CD4-positive, alpha-beta T cell (primary cell): ENCODE data around the gene CMKLR1. TPM values are rescaled to one million over a fixed set of nuclear protein-coding genes. Genes with fewer than 3 reads are reported as not detected.
A peak's percentile ranks its signal among the peaks of the same experiment; 100 is the strongest.

Source experiments
- ATAC-seq: fragments of 200-7000 bp; cut with Tn5 transposase; one replicate; pipeline ENCODE4 v1.10.0; 2022; ENCODE audit warnings: mild to moderate bottlenecking; ENCODE audit not compliant: poor library complexity
- CTCF ChIA-PET: fragments of 350-600 bp; sonication (Branson Sonifier 250); formaldehyde crosslinking; loops from one replicate; lab custom pipeline; 2021; ENCODE audit warnings: antibody characterized with exemption, inconsistent platforms; lab: Charles Lee
- POLR2A ChIA-PET: fragments of 350-600 bp; sonication (Branson Sonifier 250); formaldehyde crosslinking; loops from one replicate; lab custom pipeline; 2021; ENCODE audit warnings: antibody characterized with exemption, inconsistent platforms; lab: Charles Lee
- DNase-seq, 14 experiments: peaks; one replicate each; pipeline ENCODE4 v3.0.0-alpha.2; 2013 to 2020; ENCODE audit warnings: mixed read lengths in 2 of 14
- H3K27ac ChIP-seq, 2 donors: one replicate each; pipeline versions ENCODE4 v1.5.1 to v1.7.0; 2013; ENCODE audit warnings: low read length in 2 of 2, low read depth in 1 of 2, mild to moderate bottlenecking in 1 of 2
- H3K27me3 ChIP-seq, 2 experiments: 1 replicate in 1 of 2; 2 replicates in 1 of 2; pipeline versions ENCODE4 v1.6.1 to v1.7.0; 2013; ENCODE audit warnings: low read length in 2 of 2, control low read depth in 1 of 2, mild to moderate bottlenecking in 1 of 2, moderate library complexity in 1 of 2; ENCODE audit not compliant: insufficient read depth in 2 of 2, control insufficient read depth in 1 of 2
- H3K36me3 ChIP-seq: one replicate; pipeline ENCODE4 v1.6.1; 2013; ENCODE audit warnings: low read length, control low read depth; ENCODE audit not compliant: insufficient read depth
- H3K4me1 ChIP-seq: one replicate; pipeline ENCODE4 v1.6.1; 2013; ENCODE audit warnings: low read length, control low read depth; ENCODE audit not compliant: insufficient read depth
- H3K4me3 ChIP-seq: one replicate; pipeline ENCODE4 v1.5.1; 2013; ENCODE audit warnings: mild to moderate bottlenecking, low read length, moderate library complexity
- H3K9me3 ChIP-seq, 2 experiments: 1 replicate in 1 of 2; 2 replicates in 1 of 2; pipeline versions ENCODE4 v1.6.1 to v1.7.0; 2013; ENCODE audit warnings: low read length in 2 of 2, mild to moderate bottlenecking in 2 of 2, control low read depth in 1 of 2, moderate library complexity in 1 of 2; ENCODE audit not compliant: control insufficient read depth in 1 of 2, insufficient read depth in 1 of 2
- H3K27ac Mint-ChIP-seq: one replicate; pipeline ENCODE4 v1.8.0; 2020; ENCODE audit warnings: mixed read lengths
- H3K27me3 Mint-ChIP-seq: one replicate; pipeline ENCODE4 v1.8.0; 2021; ENCODE audit warnings: mixed read lengths
- H3K36me3 Mint-ChIP-seq: one replicate; pipeline ENCODE4 v1.8.0; 2021; ENCODE audit warnings: low read depth, mixed read lengths
- H3K4me1 Mint-ChIP-seq: one replicate; pipeline ENCODE4 v1.8.0; 2021; ENCODE audit warnings: low read depth, mixed read lengths
- H3K4me3 Mint-ChIP-seq: one replicate; pipeline ENCODE4 v1.8.0; 2020; ENCODE audit warnings: mild to moderate bottlenecking, mixed read lengths
- H3K9me3 Mint-ChIP-seq: one replicate; pipeline ENCODE4 v1.8.0; 2020; ENCODE audit warnings: mixed read lengths
- intact Hi-C, 2 experiments: fragments of 100-400 bp; cut with DNase I in 1 of 2; cut with micrococcal nuclease in 1 of 2; formaldehyde crosslinking; loops; one replicate each; pipeline versions ENCODE4 v1.15.1 to v1.9.0; 2023 to 2025; cut with DNase I, micrococcal nuclease
- total RNA-seq, 174 experiments: library from RNA in 2 of 174; stranded (reverse) in 2 of 174; gene quantifications; one replicate each; pipeline ENCODE4 v1.2.3 and lab custom pipeline; 2021 to 2026
- TF ChIP-seq, protein P1 (sequence below): fragments of 200-600 bp; IDR thresholded peaks from one replicate; pipeline ENCODE4 v1.8.0; 2022; ENCODE audit warnings: antibody characterized with exemption, mild to moderate bottlenecking

Gene CMKLR1
- total RNA-seq, 2 experiments from 2014 or later: not detected

DNA sequence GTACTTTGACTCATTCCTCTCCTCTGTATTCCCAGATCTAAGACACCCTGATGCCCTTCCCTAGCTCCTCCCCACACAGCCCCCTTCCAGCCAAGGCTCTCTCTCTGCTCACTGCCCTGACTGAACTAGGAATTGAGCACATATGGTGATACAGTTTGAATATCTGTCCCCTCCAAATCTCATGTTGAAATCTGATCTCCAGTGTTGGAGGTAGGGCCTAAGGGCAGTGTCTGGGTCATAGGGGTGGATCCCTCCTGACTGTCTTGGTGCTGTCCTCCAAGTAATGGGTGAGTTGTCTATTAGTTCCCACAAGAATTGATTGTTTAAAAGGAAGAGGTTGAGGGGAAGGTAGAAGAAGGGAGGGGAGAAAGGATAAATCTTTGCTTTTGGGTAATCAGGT is 17.4 kb downstream of the CMKLR1 start:
- ChIA-PET CTCF (no interaction called here), POLR2A (no interaction called here)
- intact Hi-C loops: no loop called here
- Mint-ChIP-seq H3K9me3 (no peaks in the 10 kb centered on the region), H3K36me3 (no peaks in the 10 kb centered on the region), H3K27me3 (peaks cover 7% of the 10 kb centered on the region), H3K4me3 (no peak overlapping the region), H3K27ac (no peak overlapping the region), H3K4me1 (no peaks in the 10 kb centered on the region)
- H3K4me3 ChIP-seq: no peak overlapping the region
- H3K27ac ChIP-seq: no peak overlapping the region
- TF ChIP-seq, protein P1, sequence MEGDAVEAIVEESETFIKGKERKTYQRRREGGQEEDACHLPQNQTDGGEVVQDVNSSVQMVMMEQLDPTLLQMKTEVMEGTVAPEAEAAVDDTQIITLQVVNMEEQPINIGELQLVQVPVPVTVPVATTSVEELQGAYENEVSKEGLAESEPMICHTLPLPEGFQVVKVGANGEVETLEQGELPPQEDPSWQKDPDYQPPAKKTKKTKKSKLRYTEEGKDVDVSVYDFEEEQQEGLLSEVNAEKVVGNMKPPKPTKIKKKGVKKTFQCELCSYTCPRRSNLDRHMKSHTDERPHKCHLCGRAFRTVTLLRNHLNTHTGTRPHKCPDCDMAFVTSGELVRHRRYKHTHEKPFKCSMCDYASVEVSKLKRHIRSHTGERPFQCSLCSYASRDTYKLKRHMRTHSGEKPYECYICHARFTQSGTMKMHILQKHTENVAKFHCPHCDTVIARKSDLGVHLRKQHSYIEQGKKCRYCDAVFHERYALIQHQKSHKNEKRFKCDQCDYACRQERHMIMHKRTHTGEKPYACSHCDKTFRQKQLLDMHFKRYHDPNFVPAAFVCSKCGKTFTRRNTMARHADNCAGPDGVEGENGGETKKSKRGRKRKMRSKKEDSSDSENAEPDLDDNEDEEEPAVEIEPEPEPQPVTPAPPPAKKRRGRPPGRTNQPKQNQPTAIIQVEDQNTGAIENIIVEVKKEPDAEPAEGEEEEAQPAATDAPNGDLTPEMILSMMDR: no peak
- no peak for DNase-seq
- no peaks in the 10 kb centered on the region for H3K9me3 ChIP-seq
- H3K27me3 ChIP-seq: no peaks in the 10 kb centered on the region
- no peak for ATAC-seq
- peaks cover 5% of the 10 kb centered on the region for H3K4me1 ChIP-seq
- H3K36me3 ChIP-seq: no peaks in the 10 kb centered on the region

- H3K4me3 Mint-ChIP-seq: no peak overlapping the region
- H3K4me1 ChIP-seq: peaks cover 5% of the 10 kb centered on the region
Observed at GRCh38 chr12:108320507-108321293, 18.4 kb downstream of the CMKLR1 start.

DNA sequence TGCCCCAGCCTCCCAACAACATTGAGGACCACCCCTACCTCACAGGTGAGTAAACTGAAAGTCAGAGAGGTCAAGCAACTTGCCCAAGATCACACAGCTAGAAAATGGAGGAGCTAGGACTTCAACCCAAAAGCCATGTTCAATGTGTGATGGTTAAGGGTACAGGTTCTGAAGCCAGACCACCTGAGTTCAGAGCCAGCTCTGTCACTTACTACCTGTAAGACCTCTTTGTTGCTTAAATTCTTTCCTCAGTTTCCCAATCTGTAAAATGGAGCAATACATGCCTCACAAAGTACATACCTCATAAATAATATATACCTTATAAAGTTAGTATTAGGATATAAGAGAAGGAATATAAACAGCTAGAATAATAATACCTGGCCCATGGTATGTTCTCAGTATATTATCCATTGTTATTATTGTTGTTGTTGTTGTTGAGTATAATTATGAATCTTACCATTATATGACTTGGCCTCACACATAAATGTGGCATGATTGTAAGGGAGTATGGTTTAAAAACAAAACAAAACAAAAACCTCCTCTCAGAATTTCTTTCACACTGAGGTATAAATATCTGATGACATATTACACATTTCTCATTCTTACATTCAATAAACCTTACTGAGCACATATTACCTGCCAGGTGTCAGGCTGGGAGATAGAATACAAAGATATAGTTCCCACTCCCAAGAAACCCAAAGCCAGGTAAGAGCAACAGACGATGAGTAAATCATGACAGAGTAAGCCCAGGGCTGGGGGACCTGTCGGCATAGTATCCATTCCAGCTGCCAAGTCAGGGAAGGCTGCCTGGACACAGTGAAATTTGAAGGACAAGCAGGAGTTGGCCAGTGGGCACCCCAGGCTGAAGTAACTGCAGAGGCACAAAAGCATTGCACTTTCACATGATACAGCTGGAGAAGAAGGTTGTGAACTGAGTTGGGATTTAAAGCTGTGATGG is 19.6 kb downstream of the CMKLR1 start:
- Histone ChIP-seq H3K4me3 (no peak overlapping the region), H3K27me3 (no peaks in the 10 kb centered on the region), H3K4me1 (peaks cover 7% of the 10 kb centered on the region), H3K36me3 (no peaks in the 10 kb centered on the region), H3K9me3 (no peaks in the 10 kb centered on the region), H3K27ac (no peak overlapping the region)
- TF ChIP-seq, protein P1: no peak
- intact Hi-C loops: no loop called here
- no peaks in the 10 kb centered on the region for H3K9me3 Mint-ChIP-seq
- H3K4me1 Mint-ChIP-seq: peaks cover 17% of the 10 kb centered on the region
- H3K27me3 Mint-ChIP-seq: peaks cover 7% of the 10 kb centered on the region
- ATAC-seq (no peak), DNase-seq (no peak)
- no peak overlapping the region for H3K27ac Mint-ChIP-seq
- CTCF ChIA-PET: no interaction called here
- no peak overlapping the region for H3K4me3 Mint-ChIP-seq
- POLR2A ChIA-PET: no interaction called here
- H3K36me3 Mint-ChIP-seq: no peaks in the 10 kb centered on the region

More at GRCh38 chr12:108320507-108321293, 18.4 kb downstream of the CMKLR1 start:
- Histone ChIP-seq H3K9me3 (no peaks in the 10 kb centered on the region), H3K36me3 (no peaks in the 10 kb centered on the region), H3K27ac (no peak overlapping the region), H3K4me3 (no peak overlapping the region), H3K27me3 (no peaks in the 10 kb centered on the region)
- intact Hi-C loops: no loop called here
- Mint-ChIP-seq H3K27ac (no peak overlapping the region), H3K9me3 (no peaks in the 10 kb centered on the region), H3K27me3 (peaks cover 7% of the 10 kb centered on the region), H3K4me1 (peaks cover 8% of the 10 kb centered on the region), H3K36me3 (no peaks in the 10 kb centered on the region)
- peak in 1 of 14 experiments; percentile 15 for DNase-seq
- TF ChIP-seq, protein P1: no peak
- ATAC-seq: no peak
- CTCF ChIA-PET: no interaction called here
- POLR2A ChIA-PET: no interaction called here
